HEK293 (cell line): ENCODE measurements around the gene CDH23.
A peak's percentile ranks its signal among the peaks of the same experiment; 100 is the strongest.

Experiments used
- CTCF ChIA-PET: fragments of 350-600 bp; formaldehyde crosslinking; extraction: SDS; loops from one replicate; lab custom pipeline; 2021; ENCODE audit warnings: antibody characterized with exemption; lab: Yijun Ruan, JAX
- POLR2A ChIA-PET: fragments of 300-600 bp; formaldehyde crosslinking; extraction: SDS; loops from one replicate; lab custom pipeline; 2020; ENCODE audit warnings: antibody characterized with exemption, inconsistent platforms; lab: Yijun Ruan, JAX
- H3K27ac ChIP-seq: fragments of 200-500 bp; sonication (Bioruptor generic); 2 replicates; pipeline ENCODE4 v1.5.1; 2014; ENCODE audit warnings: low read depth, low read length, control low read depth, inconsistent platforms; ENCODE audit errors: extremely low read depth
- H3K36me3 ChIP-seq, 2 experiments: fragments of 200-500 bp in 1 of 2; sonication (Bioruptor generic) in 1 of 2; 1 replicate in 1 of 2; 2 replicates in 1 of 2; pipeline ENCODE4 v1.5.1; 2014 to 2017; ENCODE audit warnings: inconsistent platforms in 2 of 2, low read length in 2 of 2; ENCODE audit not compliant: control insufficient read depth in 2 of 2, insufficient read depth in 1 of 2
- H3K4me1 ChIP-seq: fragments of 200-500 bp; sonication (Bioruptor generic); 2 replicates; pipeline ENCODE4 v1.5.1; 2014; ENCODE audit warnings: mild to moderate bottlenecking, low read length, inconsistent platforms; ENCODE audit not compliant: control insufficient read depth, insufficient read depth
- H3K4me3 ChIP-seq: 2 replicates; pipeline ENCODE4 v1.5.1; 2011; ENCODE audit warnings: low read depth, mild to moderate bottlenecking, control low read depth, low read length, moderate library complexity
- H3K9me3 ChIP-seq: fragments of 200-500 bp; sonication (Bioruptor generic); 2 replicates; pipeline ENCODE4 v1.5.1; 2014; ENCODE audit warnings: low read depth, low read length, inconsistent platforms; ENCODE audit not compliant: control insufficient read depth, insufficient read depth
- EGR2 ChIP-seq: fragments of 450-650 bp; formaldehyde crosslinking; IDR thresholded peaks from 2 replicates; pipeline ENCODE4 v1.5.1; 2016; ENCODE audit warnings: low read depth, missing biosample characterization, missing genetic modification characterization
- FEZF1 ChIP-seq: fragments of 450-650 bp; formaldehyde crosslinking; IDR thresholded peaks from 2 replicates; pipeline ENCODE4 v1.5.1; 2016; ENCODE audit warnings: missing biosample characterization, missing genetic modification characterization
- HOXA7 ChIP-seq: sonication (generic); formaldehyde crosslinking; IDR thresholded peaks from 2 replicates; pipeline ENCODE4 v1.8.1; 2022; ENCODE audit warnings: missing genetic modification reagents, borderline replicate concordance
- HOXD13 ChIP-seq: sonication (generic); formaldehyde crosslinking; IDR thresholded peaks from 2 replicates; pipeline ENCODE4 v1.8.0; 2022; ENCODE audit warnings: missing genetic modification reagents, borderline replicate concordance
- KLF8 ChIP-seq: fragments of 450-650 bp; formaldehyde crosslinking; IDR thresholded peaks from 2 replicates; pipeline ENCODE4 v1.5.1; 2016; ENCODE audit warnings: missing biosample characterization, missing genetic modification characterization
- OVOL3 ChIP-seq: fragments of 450-650 bp; formaldehyde crosslinking; IDR thresholded peaks from 2 replicates; pipeline ENCODE4 v1.5.1; 2016; ENCODE audit warnings: missing biosample characterization, missing genetic modification characterization
- SCRT2 ChIP-seq: fragments of 450-650 bp; formaldehyde crosslinking; IDR thresholded peaks from 2 replicates; pipeline ENCODE4 v1.5.1; 2016; ENCODE audit warnings: missing biosample characterization, missing genetic modification characterization
- SP3 ChIP-seq: fragments of 450-650 bp; formaldehyde crosslinking; IDR thresholded peaks from 2 replicates; pipeline ENCODE4 v1.5.1; 2016; ENCODE audit warnings: missing biosample characterization, missing genetic modification characterization
- SP7 ChIP-seq: fragments of 450-650 bp; formaldehyde crosslinking; IDR thresholded peaks from 2 replicates; pipeline ENCODE4 v1.5.1; 2016; ENCODE audit warnings: missing biosample characterization, missing genetic modification characterization
- ZFHX2 ChIP-seq: fragments of 450-650 bp; formaldehyde crosslinking; conservative IDR thresholded peaks from 2 replicates; pipeline ENCODE4 v1.5.1; 2016; ENCODE audit warnings: missing biosample characterization, missing genetic modification characterization
- ZNF121 ChIP-seq: fragments of 450-650 bp; formaldehyde crosslinking; IDR thresholded peaks from 2 replicates; pipeline ENCODE4 v1.5.1; 2016; ENCODE audit warnings: missing biosample characterization, missing genetic modification characterization
- ZNF157 ChIP-seq: fragments of 450-650 bp; formaldehyde crosslinking; IDR thresholded peaks from 2 replicates; pipeline ENCODE4 v1.5.1; 2016; ENCODE audit warnings: missing biosample characterization, missing genetic modification characterization
- ZNF174 ChIP-seq: fragments of 450-650 bp; formaldehyde crosslinking; IDR thresholded peaks from 2 replicates; pipeline ENCODE4 v1.5.0; 2017; ENCODE audit warnings: missing biosample characterization, mild to moderate bottlenecking, missing genetic modification characterization
- ZNF175 ChIP-seq: fragments of 450-650 bp; formaldehyde crosslinking; IDR thresholded peaks from 2 replicates; pipeline ENCODE4 v1.5.1; 2016; ENCODE audit warnings: missing biosample characterization, missing genetic modification characterization
- ZNF211 ChIP-seq: fragments of 450-650 bp; formaldehyde crosslinking; IDR thresholded peaks from 2 replicates; pipeline ENCODE4 v1.5.1; 2016; ENCODE audit warnings: low read depth, missing biosample characterization, missing genetic modification characterization
- ZNF311 ChIP-seq: fragments of 450-650 bp; formaldehyde crosslinking; IDR thresholded peaks from 2 replicates; pipeline ENCODE4 v1.5.1; 2017; ENCODE audit warnings: missing biosample characterization, missing genetic modification characterization, borderline replicate concordance
- ZNF354C ChIP-seq: fragments of 450-650 bp; formaldehyde crosslinking; IDR thresholded peaks from 2 replicates; pipeline ENCODE4 v1.5.1; 2016; ENCODE audit warnings: missing biosample characterization, missing genetic modification characterization, low read depth, borderline replicate concordance
- ZNF37A ChIP-seq: fragments of 450-650 bp; IDR thresholded peaks from 2 replicates; pipeline ENCODE4 v1.5.1; 2018; ENCODE audit warnings: missing biosample characterization, missing genetic modification characterization
- ZNF623 ChIP-seq: fragments of 450-650 bp; formaldehyde crosslinking; IDR thresholded peaks from 2 replicates; pipeline ENCODE4 v1.5.1; 2016; ENCODE audit warnings: missing biosample characterization, missing genetic modification characterization
- ZNF658 ChIP-seq: fragments of 450-650 bp; formaldehyde crosslinking; IDR thresholded peaks from 2 replicates; pipeline ENCODE4; 2016; ENCODE audit warnings: missing biosample characterization, missing genetic modification characterization
- ZNF837 ChIP-seq: fragments of 450-650 bp; formaldehyde crosslinking; IDR thresholded peaks from 2 replicates; pipeline ENCODE4 v1.5.1; 2016; ENCODE audit warnings: missing biosample characterization, missing genetic modification characterization
- TF ChIP-seq, protein P1 (sequence below): fragments of 450-650 bp; formaldehyde crosslinking; conservative IDR thresholded peaks from 2 replicates; pipeline ENCODE4 v1.5.1; 2016; ENCODE audit warnings: low read depth, missing biosample characterization, missing genetic modification characterization
- TF ChIP-seq, protein P2 (sequence below): IDR thresholded peaks from 2 replicates; pipeline ENCODE4 v1.6.1; 2011; ENCODE audit warnings: mild to moderate bottlenecking, low read depth, low read length, borderline replicate concordance

CDH23 gene

GRCh38 chr10:71649631-71650030 is 252.9 kb downstream of the CDH23 start:
- H3K9me3 ChIP-seq = no peaks in the 10 kb centered on the region
- no peak for TF ChIP-seq ZNF211 (tag by site-specific recombination)
- peak; percentile 67 for TF ChIP-seq SCRT2
- ChIA-PET CTCF (interaction anchor here (4.2 kb wide), 1 partner anchor 41 kb away, joined by 15 read pairs; no protein-coding TSS in a partner anchor), POLR2A (interaction anchor here (0.5 kb wide), 1 partner anchor 50 kb away, joined by 4 read pairs; no protein-coding TSS in a partner anchor)
- H3K4me3 ChIP-seq = no peak overlapping the region
- no peak overlapping the region for H3K27ac ChIP-seq
- H3K36me3 ChIP-seq = no peaks in the 10 kb centered on the region
- H3K4me1 ChIP-seq = no peaks in the 10 kb centered on the region

DNA sequence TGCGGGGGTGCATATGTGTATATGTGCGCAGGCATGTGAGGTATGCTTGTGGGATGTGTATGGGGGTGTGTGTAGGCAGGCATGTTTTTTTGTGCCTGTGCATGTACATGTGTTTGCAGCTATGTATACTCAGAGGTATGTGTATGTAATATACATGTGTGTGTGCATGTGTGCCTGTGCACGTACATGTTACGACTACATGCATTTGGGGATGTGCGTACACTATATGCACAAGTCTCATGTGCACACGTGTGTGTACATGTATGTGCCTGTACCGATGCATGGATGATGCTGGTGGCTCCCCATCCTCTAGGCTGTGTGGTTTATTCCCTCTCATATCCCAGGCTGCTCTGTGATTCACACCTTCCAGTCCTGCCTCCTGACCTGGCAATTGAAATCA is 253.7 kb downstream of the CDH23 start:
- Histone ChIP-seq H3K4me3 (no peak overlapping the region), H3K4me1 (no peaks in the 10 kb centered on the region), H3K9me3 (no peaks in the 10 kb centered on the region), H3K36me3 (no peaks in the 10 kb centered on the region), H3K27ac (no peak overlapping the region)
- ChIA-PET POLR2A (no interaction called here), CTCF (interaction anchor here (0.6 kb wide), 1 partner anchor 419 kb away, joined by 4 read pairs; no protein-coding TSS in a partner anchor)
- TF ChIP-seq ZNF174 (tag by site-specific recombination) (no peak), KLF8 (tag by site-specific recombination) (no peak), EGR2 (tag by site-specific recombination) (0 out of 2 replicates have a peak, but pooled peaks have one; percentile 36), HOXA7 (no peak), SP7 (no peak), ZFHX2 (tag by site-specific recombination) (peak; percentile 58), ZNF121 (tag by site-specific recombination) (no peak), ZNF37A (tag by site-specific recombination) (no peak)
- TF ChIP-seq, protein P1, sequence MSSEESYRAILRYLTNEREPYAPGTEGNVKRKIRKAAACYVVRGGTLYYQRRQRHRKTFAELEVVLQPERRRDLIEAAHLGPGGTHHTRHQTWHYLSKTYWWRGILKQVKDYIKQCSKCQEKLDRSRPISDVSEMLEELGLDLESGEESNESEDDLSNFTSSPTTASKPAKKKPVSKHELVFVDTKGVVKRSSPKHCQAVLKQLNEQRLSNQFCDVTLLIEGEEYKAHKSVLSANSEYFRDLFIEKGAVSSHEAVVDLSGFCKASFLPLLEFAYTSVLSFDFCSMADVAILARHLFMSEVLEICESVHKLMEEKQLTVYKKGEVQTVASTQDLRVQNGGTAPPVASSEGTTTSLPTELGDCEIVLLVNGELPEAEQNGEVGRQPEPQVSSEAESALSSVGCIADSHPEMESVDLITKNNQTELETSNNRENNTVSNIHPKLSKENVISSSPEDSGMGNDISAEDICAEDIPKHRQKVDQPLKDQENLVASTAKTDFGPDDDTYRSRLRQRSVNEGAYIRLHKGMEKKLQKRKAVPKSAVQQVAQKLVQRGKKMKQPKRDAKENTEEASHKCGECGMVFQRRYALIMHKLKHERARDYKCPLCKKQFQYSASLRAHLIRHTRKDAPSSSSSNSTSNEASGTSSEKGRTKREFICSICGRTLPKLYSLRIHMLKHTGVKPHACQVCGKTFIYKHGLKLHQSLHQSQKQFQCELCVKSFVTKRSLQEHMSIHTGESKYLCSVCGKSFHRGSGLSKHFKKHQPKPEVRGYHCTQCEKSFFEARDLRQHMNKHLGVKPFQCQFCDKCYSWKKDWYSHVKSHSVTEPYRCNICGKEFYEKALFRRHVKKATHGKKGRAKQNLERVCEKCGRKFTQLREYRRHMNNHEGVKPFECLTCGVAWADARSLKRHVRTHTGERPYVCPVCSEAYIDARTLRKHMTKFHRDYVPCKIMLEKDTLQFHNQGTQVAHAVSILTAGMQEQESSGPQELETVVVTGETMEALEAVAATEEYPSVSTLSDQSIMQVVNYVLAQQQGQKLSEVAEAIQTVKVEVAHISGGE = no peak

DNA sequence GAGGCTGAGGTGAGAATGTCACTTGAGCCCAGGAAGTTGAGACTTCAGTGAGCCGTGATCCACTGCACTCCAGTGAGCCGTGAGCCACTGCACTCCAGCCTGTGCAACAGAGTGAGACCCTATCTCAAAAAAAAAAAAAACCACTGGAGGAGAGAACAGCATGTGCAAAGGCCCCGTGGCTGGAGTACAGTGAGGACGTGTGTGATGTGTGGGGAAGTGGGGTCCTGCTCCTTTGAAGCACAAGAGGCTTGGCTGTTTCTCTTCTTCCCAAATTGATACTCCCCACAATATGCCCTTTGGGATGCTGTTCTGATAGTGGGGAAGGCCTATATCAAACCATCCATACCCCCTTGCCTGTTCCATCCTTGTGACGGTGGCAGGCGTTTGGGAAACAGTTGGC is 254.7 kb downstream of the CDH23 start:
- ChIA-PET CTCF (interaction anchor here (0.7 to 0.8 kb wide), 2 partner anchors 43 to 45 kb away, joined by 3 read pairs; no protein-coding TSS in a partner anchor), POLR2A (no interaction called here)

DNA sequence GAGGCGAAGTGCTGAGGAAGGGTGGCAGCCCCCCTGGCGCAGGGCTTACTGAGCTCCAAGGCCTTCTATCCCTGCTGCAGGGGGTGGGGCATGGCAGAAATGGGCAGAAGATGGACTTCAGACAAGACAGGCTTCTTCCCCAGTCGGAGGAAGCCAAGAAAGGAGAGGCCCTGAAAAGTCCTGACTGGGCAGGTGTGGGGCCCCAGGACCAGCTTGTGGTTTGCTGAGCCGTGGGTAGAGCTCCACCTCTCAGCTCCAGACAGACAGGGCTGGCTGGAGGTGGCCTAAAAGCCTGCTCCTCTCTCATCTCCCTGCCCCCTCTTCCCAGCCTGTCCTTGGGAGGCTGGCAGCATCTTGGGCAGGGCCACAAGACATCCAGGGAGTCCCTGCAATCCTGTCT is 255.2 kb downstream of the CDH23 start:
- no peaks in the 10 kb centered on the region for H3K9me3 ChIP-seq
- no peak overlapping the region for H3K4me3 ChIP-seq
- no peaks in the 10 kb centered on the region for H3K4me1 ChIP-seq
- H3K36me3 ChIP-seq = no peaks in the 10 kb centered on the region
- POLR2A ChIA-PET = interaction anchor here (0.9 kb wide), 1 partner anchor 25 kb away, joined by 3 read pairs; no protein-coding TSS in a partner anchor
- no peak overlapping the region for H3K27ac ChIP-seq
- CTCF ChIA-PET = interaction anchor here (0.7 to 0.8 kb wide), 2 partner anchors 43 to 45 kb away, joined by 3 read pairs; no protein-coding TSS in a partner anchor
- no peak for TF ChIP-seq SP3
- TF ChIP-seq ZNF658 (tag by site-specific recombination) = no peak
- TF ChIP-seq, protein P2, sequence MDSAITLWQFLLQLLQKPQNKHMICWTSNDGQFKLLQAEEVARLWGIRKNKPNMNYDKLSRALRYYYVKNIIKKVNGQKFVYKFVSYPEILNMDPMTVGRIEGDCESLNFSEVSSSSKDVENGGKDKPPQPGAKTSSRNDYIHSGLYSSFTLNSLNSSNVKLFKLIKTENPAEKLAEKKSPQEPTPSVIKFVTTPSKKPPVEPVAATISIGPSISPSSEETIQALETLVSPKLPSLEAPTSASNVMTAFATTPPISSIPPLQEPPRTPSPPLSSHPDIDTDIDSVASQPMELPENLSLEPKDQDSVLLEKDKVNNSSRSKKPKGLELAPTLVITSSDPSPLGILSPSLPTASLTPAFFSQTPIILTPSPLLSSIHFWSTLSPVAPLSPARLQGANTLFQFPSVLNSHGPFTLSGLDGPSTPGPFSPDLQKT = no peak
- no peak for TF ChIP-seq ZNF837
- no peak for TF ChIP-seq OVOL3 (tag by site-specific recombination)
- TF ChIP-seq ZNF354C (tag by site-specific recombination) = no peak
- no peak for TF ChIP-seq ZNF157 (tag by site-specific recombination)
- no peak for TF ChIP-seq FEZF1 (tag by site-specific recombination)
- TF ChIP-seq ZNF175 (tag by site-specific recombination) = no peak
- no peak for TF ChIP-seq ZNF311

More for the DNA sequence above, 254.7 kb downstream of the CDH23 start:
- Histone ChIP-seq H3K36me3 (no peaks in the 10 kb centered on the region), H3K27ac (no peak overlapping the region), H3K4me3 (no peak overlapping the region), H3K4me1 (no peaks in the 10 kb centered on the region)
- no peak for TF ChIP-seq HOXD13 (CRISPR knock-in tag)
- peak; percentile 94 for TF ChIP-seq ZNF623
- TF ChIP-seq, all 188 proteins: peak for 1
- H3K9me3 ChIP-seq = no peaks in the 10 kb centered on the region
